ENCODE data around the gene TBC1D24. TPM values are rescaled to one million over a fixed set of nuclear protein-coding genes. Genes with fewer than 3 reads are reported as not detected.
A peak's percentile ranks its signal among the peaks of the same experiment; 100 is the strongest.

Gene TBC1D24
- total RNA-seq, 3 donors from 2014 or later: 8.8 to 22.0 (median 16.7) TPM

- peak overlapping the region; percentile 68 to 81 (median 72) for H3K4me3 ChIP-seq
- no peak for TF ChIP-seq POLR2A (IDR thresholded peaks at IDR 0.05)
- no peak for TF ChIP-seq POLR2AphosphoS5 (IDR thresholded peaks at IDR 0.05)
- no peak for TF ChIP-seq CTCF (IDR thresholded peaks at IDR 0.05)
- intact Hi-C loops (cut with DNase I; ENCODE audit: low total_unique reads): no loop called here
- H3K27me3 ChIP-seq: no peaks in the 10 kb centered on the region
- no peaks in the 10 kb centered on the region for H3K36me3 ChIP-seq
- DNase-seq (ENCODE audit: low spot score in 2 of 2): no peak
- peaks cover 29 to 38% of the 10 kb centered on the region in 2 donors for H3K4me1 ChIP-seq
- peak overlapping the region; percentile 98 to 99 for H3K27ac ChIP-seq
- H3K9me3 ChIP-seq: no peaks in the 10 kb centered on the region
Observed at GRCh38 chr16:2520784-2521531, 46.0 kb downstream of the TBC1D24 start.

GRCh38 chr16:2523801-2524231, 48.9 kb downstream of the TBC1D24 start:
- H3K4me3 ChIP-seq: no peak overlapping the region
- TF ChIP-seq CTCF (IDR thresholded peaks at IDR 0.05) (no peak), POLR2AphosphoS5 (IDR thresholded peaks at IDR 0.05) (no peak), POLR2A (IDR thresholded peaks at IDR 0.05) (no peak)
- H3K4me1 ChIP-seq: peaks cover 10 to 15% of the 10 kb centered on the region in 2 donors
- no peaks in the 10 kb centered on the region for H3K36me3 ChIP-seq
- H3K9me3 ChIP-seq: no peaks in the 10 kb centered on the region
- no peaks in the 10 kb centered on the region for H3K27me3 ChIP-seq
- no peak overlapping the region for H3K27ac ChIP-seq
- DNase-seq (ENCODE audit: low spot score in 2 of 2): no peak
- intact Hi-C loops (cut with DNase I; ENCODE audit: low total_unique reads): no loop called here

GRCh38 chr16:2524339-2524938, 49.5 kb downstream of the TBC1D24 start:
- Histone ChIP-seq H3K4me3 (no peak overlapping the region), H3K27me3 (no peaks in the 10 kb centered on the region), H3K27ac (no peak overlapping the region), H3K36me3 (no peaks in the 10 kb centered on the region), H3K4me1 (peaks cover 4 to 9% of the 10 kb centered on the region in 2 donors), H3K9me3 (no peaks in the 10 kb centered on the region)
- TF ChIP-seq POLR2A (IDR thresholded peaks at IDR 0.05) (no peak), POLR2AphosphoS5 (IDR thresholded peaks at IDR 0.05) (no peak), CTCF (IDR thresholded peaks at IDR 0.05) (no peak)
- intact Hi-C loops (cut with DNase I; ENCODE audit: low total_unique reads): no loop called here
- no peak for DNase-seq (ENCODE audit: low spot score in 2 of 2)

- no peak for TF ChIP-seq CTCF (IDR thresholded peaks at IDR 0.05)
- TF ChIP-seq POLR2A (IDR thresholded peaks at IDR 0.05): no peak
- TF ChIP-seq POLR2AphosphoS5 (IDR thresholded peaks at IDR 0.05): no peak
- DNase-seq (ENCODE audit: low spot score in 2 of 2): no peak
- no peaks in the 10 kb centered on the region for H3K36me3 ChIP-seq
Observed at GRCh38 chr16:2526135-2526534, 51.2 kb downstream of the TBC1D24 start.

More at GRCh38 chr16:2526135-2526534, 51.2 kb downstream of the TBC1D24 start:
- no peaks in the 10 kb centered on the region for H3K9me3 ChIP-seq
- H3K4me3 ChIP-seq: no peak overlapping the region
- intact Hi-C loops (cut with DNase I; ENCODE audit: low total_unique reads): no loop called here
- no peaks in the 10 kb centered on the region for H3K27me3 ChIP-seq
- no peak overlapping the region for H3K27ac ChIP-seq
- H3K4me1 ChIP-seq: peaks cover 3% of the 10 kb centered on the region in 2 donors

All from breast epithelium (tissue), 4 donors.